GM20000 (cell line): ENCODE results near the gene SPTBN4.
"Not testable (repeated sequence)": the region's sequence is repeated elsewhere in the genome, so short reads cannot be mapped to it uniquely, and the experiment has no call there.

Experiments
- DNase-seq: peaks from one replicate; pipeline ENCODE4 v3.0.0; 2012; ENCODE audit warnings: low spot score
- TF ChIP-seq, protein P1 (sequence below): IDR thresholded peaks from 2 replicates; pipeline ENCODE4 v1.5.1; 2012; ENCODE audit warnings: mild to moderate bottlenecking, control low read depth; ENCODE audit errors: extremely low read depth, missing control alignments

SPTBN4 gene

DNA sequence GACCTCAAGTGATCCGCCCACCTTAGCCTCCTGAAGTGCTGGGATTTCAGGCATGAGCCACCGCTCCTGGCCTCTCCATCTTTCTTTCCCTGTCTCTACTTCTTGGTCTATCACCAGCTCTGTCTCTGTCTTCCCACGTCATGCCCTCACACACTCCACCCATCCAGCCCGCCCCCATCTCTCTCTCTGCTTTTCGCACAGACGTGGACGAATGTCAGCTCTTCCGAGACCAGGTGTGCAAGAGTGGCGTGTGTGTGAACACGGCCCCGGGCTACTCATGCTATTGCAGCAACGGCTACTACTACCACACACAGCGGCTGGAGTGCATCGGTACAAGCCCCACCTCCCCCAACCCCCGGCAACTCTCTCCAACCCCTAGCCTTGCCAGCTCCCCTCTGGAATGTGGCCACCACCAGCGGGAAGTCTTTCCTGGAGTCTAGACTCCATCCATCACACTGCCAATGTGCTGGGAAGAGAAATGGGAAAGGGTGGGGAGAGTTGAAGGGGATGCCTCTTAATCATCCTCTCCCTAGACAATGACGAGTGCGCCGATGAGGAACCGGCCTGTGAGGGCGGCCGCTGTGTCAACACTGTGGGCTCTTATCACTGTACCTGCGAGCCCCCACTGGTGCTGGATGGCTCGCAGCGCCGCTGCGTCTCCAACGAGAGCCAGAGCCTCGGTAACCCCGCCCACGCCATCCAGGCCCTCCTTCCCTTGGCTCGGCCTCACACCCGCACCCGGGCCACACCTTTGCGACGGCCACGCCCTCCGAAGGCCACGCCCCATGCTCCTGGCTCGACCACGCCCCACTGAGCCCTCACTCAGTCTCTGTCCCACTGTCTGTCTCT is 156.8 kb downstream of the SPTBN4 start:
- no peak for DNase-seq
- TF ChIP-seq, protein P1, sequence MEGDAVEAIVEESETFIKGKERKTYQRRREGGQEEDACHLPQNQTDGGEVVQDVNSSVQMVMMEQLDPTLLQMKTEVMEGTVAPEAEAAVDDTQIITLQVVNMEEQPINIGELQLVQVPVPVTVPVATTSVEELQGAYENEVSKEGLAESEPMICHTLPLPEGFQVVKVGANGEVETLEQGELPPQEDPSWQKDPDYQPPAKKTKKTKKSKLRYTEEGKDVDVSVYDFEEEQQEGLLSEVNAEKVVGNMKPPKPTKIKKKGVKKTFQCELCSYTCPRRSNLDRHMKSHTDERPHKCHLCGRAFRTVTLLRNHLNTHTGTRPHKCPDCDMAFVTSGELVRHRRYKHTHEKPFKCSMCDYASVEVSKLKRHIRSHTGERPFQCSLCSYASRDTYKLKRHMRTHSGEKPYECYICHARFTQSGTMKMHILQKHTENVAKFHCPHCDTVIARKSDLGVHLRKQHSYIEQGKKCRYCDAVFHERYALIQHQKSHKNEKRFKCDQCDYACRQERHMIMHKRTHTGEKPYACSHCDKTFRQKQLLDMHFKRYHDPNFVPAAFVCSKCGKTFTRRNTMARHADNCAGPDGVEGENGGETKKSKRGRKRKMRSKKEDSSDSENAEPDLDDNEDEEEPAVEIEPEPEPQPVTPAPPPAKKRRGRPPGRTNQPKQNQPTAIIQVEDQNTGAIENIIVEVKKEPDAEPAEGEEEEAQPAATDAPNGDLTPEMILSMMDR = no peak

DNA sequence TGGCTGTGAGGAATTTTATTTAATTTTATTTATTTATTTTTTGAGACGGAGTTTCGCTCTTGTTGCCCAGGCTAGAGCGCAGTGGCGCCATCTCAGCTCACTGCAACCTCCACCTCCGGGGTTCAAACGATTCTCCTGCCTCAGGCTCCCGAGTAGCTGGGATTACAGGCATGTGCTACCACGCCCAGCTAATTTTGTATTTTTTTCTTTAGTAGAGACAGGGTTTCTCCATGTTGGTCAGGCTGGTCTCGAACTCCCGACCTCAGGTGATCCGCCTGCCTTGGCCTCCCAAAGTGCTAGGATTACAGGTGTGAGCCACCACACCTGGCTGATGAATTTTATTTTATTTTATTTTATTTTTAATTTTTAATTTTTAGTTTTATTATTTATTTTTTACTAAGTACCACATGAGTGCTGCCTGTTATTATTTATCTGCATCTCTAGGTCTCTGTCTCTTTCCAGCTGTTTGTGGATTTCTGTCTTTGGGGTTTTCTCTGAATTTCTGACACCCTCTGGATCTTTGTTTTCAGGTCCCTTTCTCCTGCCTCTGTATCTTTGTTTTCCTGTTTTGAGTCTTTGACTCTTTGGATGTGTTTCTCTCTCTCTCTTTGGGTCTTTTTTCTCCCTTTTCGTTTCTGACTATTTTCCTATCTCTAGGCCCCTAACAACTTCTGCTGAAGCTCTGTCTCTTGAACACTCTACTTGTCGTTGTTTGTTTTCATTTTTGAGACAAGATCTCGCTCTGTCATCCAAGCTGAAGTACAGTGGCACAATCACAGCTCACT is 157.8 kb downstream of the SPTBN4 start:
- DNase-seq = not testable (repeated sequence)

DNA sequence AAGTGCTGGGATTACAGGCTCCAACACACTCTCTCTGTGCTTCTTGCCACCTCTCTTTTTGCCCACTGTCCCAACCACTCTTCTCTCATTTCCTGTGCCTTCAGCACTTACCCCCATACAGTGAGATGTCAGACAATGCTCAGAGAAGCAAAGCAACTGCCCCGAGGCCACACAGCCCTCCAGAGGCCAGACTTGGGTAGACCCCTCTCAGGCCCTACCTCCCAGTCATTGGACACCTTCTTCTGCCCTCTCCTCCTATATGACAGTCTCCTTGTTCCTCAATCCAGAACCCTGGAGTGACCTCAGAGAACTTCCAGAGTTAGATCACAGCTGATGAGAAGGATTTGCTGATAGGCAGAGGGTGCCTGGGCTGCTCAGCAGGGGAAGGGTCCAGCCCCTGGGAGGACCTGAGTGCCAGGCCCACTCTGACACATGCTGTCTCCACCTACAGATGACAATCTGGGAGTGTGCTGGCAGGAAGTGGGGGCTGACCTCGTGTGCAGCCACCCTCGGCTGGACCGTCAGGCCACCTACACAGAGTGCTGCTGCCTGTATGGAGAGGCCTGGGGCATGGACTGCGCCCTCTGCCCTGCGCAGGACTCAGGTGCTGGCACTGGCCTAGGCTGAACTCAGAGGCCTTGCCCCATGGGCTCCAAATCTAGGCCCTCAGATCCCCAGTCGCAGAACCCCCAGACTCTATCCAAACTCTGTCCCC is 158.8 kb downstream of the SPTBN4 start:
- TF ChIP-seq, protein P1 = no peak
- DNase-seq = no peak
